Lower leg skin (tissue), 3 donors: ENCODE measurements around the gene MT1E.

Experiments
- CTCF ChIP-seq, 3 donors: fragments of 450-650 bp; IDR thresholded peaks; one replicate each; pipeline ENCODE4 v1.5.1; 2016; ENCODE audit warnings: antibody characterized with exemption in 3 of 3, mild to moderate bottlenecking in 3 of 3, moderate library complexity in 2 of 3
- POLR2A ChIP-seq, 2 donors: fragments of 450-650 bp; IDR thresholded peaks; one replicate each; pipeline ENCODE4 v1.6.1; 2016 to 2017; ENCODE audit warnings: antibody characterized with exemption in 2 of 2, mild to moderate bottlenecking in 1 of 2, moderate library complexity in 1 of 2

- TF ChIP-seq CTCF (IDR thresholded peaks at IDR 0.05) (no peak), POLR2A (IDR thresholded peaks at IDR 0.05) (no peak)
These were observed 5.2 kb upstream of the MT1E start for GRCh38 chr16:56620339-56620897.
